Measurements from ENCODE around the gene BTG2. TPM values are rescaled to one million over a fixed set of nuclear protein-coding genes. Genes with fewer than 3 reads are reported as not detected.
A peak's percentile ranks its signal among the peaks of the same experiment; 100 is the strongest.

BTG2 gene
- total and polyA plus RNA-seq, 2 donors (not counting 1 experiment from before 2014, with no cell fraction given): 9.8 to 26.3 TPM

- TF ChIP-seq CTCF (conservative IDR thresholded peaks at IDR 0.05 in 1 of 2, IDR thresholded peaks at IDR 0.05 in 1 of 2; ENCODE audit: low read depth in 1 of 2, low read length in 2 of 2): no peak
- TF ChIP-seq EZH2 (IDR thresholded peaks at IDR 0.05; ENCODE audit: low read length, missing control alignments): no peak
- Histone ChIP-seq H3K36me3 (ENCODE audit: control insufficient read depth, insufficient read depth, low read length) (no peaks in the 10 kb centered on the region), H3K4me1 (ENCODE audit: control insufficient read depth, extremely low read depth, insufficient read depth, low read length) (peaks cover 11% of the 10 kb centered on the region)
Observed at GRCh38 chr1:203276408-203276807, 28.9 kb upstream of the BTG2 start.

GRCh38 chr1:203276916-203277545, 28.3 kb upstream of the BTG2 start:
- Histone ChIP-seq H3K79me2 (ENCODE audit: control insufficient read depth, insufficient read depth, low read length) (no peaks in the 10 kb centered on the region), H2AFZ (ENCODE audit: low read length) (no peak overlapping the region), H3K36me3 (ENCODE audit: control insufficient read depth, insufficient read depth, low read length) (no peaks in the 10 kb centered on the region), H3K4me3 (replicated peaks in 1 of 4; ENCODE audit: control extremely low read depth in 1 of 4, insufficient read depth in 1 of 4, low read depth in 3 of 4, low read length in 4 of 4) (no peak overlapping the region), H3K4me2 (ENCODE audit: extremely low read depth, insufficient read depth, low read length) (no peak overlapping the region), H4K20me1 (ENCODE audit: control insufficient read depth, extremely low read depth, insufficient read depth, low read length) (no peaks in the 10 kb centered on the region), H3K27ac (ENCODE audit: insufficient read depth, low read length) (no peak overlapping the region), H3K9ac (ENCODE audit: insufficient read depth, low read length) (no peak overlapping the region), H3K9me3 (ENCODE audit: control insufficient read depth, insufficient read depth, low read depth, low read length) (no peaks in the 10 kb centered on the region), H3K27me3 (ENCODE audit: control insufficient read depth, insufficient read depth, low read length) (peaks cover 3% of the 10 kb centered on the region), H3K4me1 (ENCODE audit: control insufficient read depth, extremely low read depth, insufficient read depth, low read length) (peaks cover 11% of the 10 kb centered on the region)
- DNase-seq (ENCODE audit: low read depth in 2 of 2): no peak
- no peak for TF ChIP-seq CTCF (conservative IDR thresholded peaks at IDR 0.05 in 1 of 2, IDR thresholded peaks at IDR 0.05 in 1 of 2; ENCODE audit: low read depth in 1 of 2, low read length in 2 of 2)
- no peak for TF ChIP-seq EZH2 (IDR thresholded peaks at IDR 0.05; ENCODE audit: low read length, missing control alignments)

More at GRCh38 chr1:203276408-203276807, 28.9 kb upstream of the BTG2 start:
- H3K9ac ChIP-seq (ENCODE audit: insufficient read depth, low read length): no peak overlapping the region
- no peak overlapping the region for H3K4me3 ChIP-seq (replicated peaks in 1 of 4; ENCODE audit: control extremely low read depth in 1 of 4, insufficient read depth in 1 of 4, low read depth in 3 of 4, low read length in 4 of 4)
- no peak overlapping the region for H3K27ac ChIP-seq (ENCODE audit: insufficient read depth, low read length)
- no peak for DNase-seq (ENCODE audit: low read depth in 2 of 2)
- H3K27me3 ChIP-seq (ENCODE audit: control insufficient read depth, insufficient read depth, low read length): peaks cover 3% of the 10 kb centered on the region
- H3K79me2 ChIP-seq (ENCODE audit: control insufficient read depth, insufficient read depth, low read length): no peaks in the 10 kb centered on the region
- H4K20me1 ChIP-seq (ENCODE audit: control insufficient read depth, extremely low read depth, insufficient read depth, low read length): no peaks in the 10 kb centered on the region
- H2AFZ ChIP-seq (ENCODE audit: low read length): no peak overlapping the region
- no peak overlapping the region for H3K4me2 ChIP-seq (ENCODE audit: extremely low read depth, insufficient read depth, low read length)
- H3K9me3 ChIP-seq (ENCODE audit: control insufficient read depth, insufficient read depth, low read depth, low read length): no peaks in the 10 kb centered on the region

GRCh38 chr1:203278082-203278884, 27.0 kb upstream of the BTG2 start:
- Histone ChIP-seq H3K4me3 (replicated peaks in 1 of 4; ENCODE audit: control extremely low read depth in 1 of 4, insufficient read depth in 1 of 4, low read depth in 3 of 4, low read length in 4 of 4) (peak overlapping the region; percentile 4 to 37 (median 10)), H3K36me3 (ENCODE audit: control insufficient read depth, insufficient read depth, low read length) (no peaks in the 10 kb centered on the region), H3K79me2 (ENCODE audit: control insufficient read depth, insufficient read depth, low read length) (no peaks in the 10 kb centered on the region), H3K27ac (ENCODE audit: insufficient read depth, low read length) (peak overlapping the region; percentile 31), H3K27me3 (ENCODE audit: control insufficient read depth, insufficient read depth, low read length) (peaks cover 6% of the 10 kb centered on the region), H3K9me3 (ENCODE audit: control insufficient read depth, insufficient read depth, low read depth, low read length) (no peaks in the 10 kb centered on the region), H3K9ac (ENCODE audit: insufficient read depth, low read length) (peak overlapping the region; percentile 46), H4K20me1 (ENCODE audit: control insufficient read depth, extremely low read depth, insufficient read depth, low read length) (no peaks in the 10 kb centered on the region), H2AFZ (ENCODE audit: low read length) (peak overlapping the region; percentile 61), H3K4me2 (ENCODE audit: extremely low read depth, insufficient read depth, low read length) (peak overlapping the region; percentile 85), H3K4me1 (ENCODE audit: control insufficient read depth, extremely low read depth, insufficient read depth, low read length) (peaks cover 7% of the 10 kb centered on the region)
- DNase-seq (ENCODE audit: low read depth in 2 of 2): peak; percentile 79 to 80
- TF ChIP-seq EZH2 (IDR thresholded peaks at IDR 0.05; ENCODE audit: low read length, missing control alignments) (no peak), CTCF (conservative IDR thresholded peaks at IDR 0.05 in 1 of 2, IDR thresholded peaks at IDR 0.05 in 1 of 2; ENCODE audit: low read depth in 1 of 2, low read length in 2 of 2) (no peak)
